Measurements from ENCODE around the gene OTOGL.

The OTOGL gene

DNA sequence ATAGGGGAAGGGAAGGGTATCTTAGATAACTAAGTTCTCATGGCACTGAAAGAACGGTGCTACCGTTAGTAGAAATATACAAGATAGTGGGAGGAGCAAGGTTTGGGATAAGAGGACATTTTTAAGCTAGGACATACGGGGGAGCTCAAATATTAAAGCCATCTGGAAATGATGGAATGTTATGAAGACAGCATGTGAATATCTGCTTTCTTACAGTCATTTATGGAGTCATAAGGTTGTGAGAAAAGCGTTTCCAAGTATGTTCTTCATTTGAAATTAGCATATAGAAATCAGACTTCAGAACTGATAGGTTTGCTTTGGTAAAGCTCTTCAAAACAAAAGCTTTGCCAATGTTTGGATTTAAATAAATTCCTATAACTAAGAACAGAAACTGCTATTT is 62.3 kb downstream of the OTOGL start:
- Histone ChIP-seq H3K4me3 (replicated peaks; ENCODE audit: insufficient read depth, low read length) (no peak overlapping the region), H3K27ac (replicated peaks) (no peak overlapping the region), H3K27me3 (ENCODE audit: insufficient read depth, poor library complexity, severe bottlenecking) (no peaks in the 10 kb centered on the region)
- no peak for TF ChIP-seq SPI1 (IDR thresholded peaks at IDR 0.05; ENCODE audit: borderline replicate concordance, low read depth)
- TF ChIP-seq, protein P1, sequence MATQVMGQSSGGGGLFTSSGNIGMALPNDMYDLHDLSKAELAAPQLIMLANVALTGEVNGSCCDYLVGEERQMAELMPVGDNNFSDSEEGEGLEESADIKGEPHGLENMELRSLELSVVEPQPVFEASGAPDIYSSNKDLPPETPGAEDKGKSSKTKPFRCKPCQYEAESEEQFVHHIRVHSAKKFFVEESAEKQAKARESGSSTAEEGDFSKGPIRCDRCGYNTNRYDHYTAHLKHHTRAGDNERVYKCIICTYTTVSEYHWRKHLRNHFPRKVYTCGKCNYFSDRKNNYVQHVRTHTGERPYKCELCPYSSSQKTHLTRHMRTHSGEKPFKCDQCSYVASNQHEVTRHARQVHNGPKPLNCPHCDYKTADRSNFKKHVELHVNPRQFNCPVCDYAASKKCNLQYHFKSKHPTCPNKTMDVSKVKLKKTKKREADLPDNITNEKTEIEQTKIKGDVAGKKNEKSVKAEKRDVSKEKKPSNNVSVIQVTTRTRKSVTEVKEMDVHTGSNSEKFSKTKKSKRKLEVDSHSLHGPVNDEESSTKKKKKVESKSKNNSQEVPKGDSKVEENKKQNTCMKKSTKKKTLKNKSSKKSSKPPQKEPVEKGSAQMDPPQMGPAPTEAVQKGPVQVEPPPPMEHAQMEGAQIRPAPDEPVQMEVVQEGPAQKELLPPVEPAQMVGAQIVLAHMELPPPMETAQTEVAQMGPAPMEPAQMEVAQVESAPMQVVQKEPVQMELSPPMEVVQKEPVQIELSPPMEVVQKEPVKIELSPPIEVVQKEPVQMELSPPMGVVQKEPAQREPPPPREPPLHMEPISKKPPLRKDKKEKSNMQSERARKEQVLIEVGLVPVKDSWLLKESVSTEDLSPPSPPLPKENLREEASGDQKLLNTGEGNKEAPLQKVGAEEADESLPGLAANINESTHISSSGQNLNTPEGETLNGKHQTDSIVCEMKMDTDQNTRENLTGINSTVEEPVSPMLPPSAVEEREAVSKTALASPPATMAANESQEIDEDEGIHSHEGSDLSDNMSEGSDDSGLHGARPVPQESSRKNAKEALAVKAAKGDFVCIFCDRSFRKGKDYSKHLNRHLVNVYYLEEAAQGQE (IDR thresholded peaks at IDR 0.05; ENCODE audit: insufficient replicate concordance, low read depth), result no peak
- TF ChIP-seq, protein P2, sequence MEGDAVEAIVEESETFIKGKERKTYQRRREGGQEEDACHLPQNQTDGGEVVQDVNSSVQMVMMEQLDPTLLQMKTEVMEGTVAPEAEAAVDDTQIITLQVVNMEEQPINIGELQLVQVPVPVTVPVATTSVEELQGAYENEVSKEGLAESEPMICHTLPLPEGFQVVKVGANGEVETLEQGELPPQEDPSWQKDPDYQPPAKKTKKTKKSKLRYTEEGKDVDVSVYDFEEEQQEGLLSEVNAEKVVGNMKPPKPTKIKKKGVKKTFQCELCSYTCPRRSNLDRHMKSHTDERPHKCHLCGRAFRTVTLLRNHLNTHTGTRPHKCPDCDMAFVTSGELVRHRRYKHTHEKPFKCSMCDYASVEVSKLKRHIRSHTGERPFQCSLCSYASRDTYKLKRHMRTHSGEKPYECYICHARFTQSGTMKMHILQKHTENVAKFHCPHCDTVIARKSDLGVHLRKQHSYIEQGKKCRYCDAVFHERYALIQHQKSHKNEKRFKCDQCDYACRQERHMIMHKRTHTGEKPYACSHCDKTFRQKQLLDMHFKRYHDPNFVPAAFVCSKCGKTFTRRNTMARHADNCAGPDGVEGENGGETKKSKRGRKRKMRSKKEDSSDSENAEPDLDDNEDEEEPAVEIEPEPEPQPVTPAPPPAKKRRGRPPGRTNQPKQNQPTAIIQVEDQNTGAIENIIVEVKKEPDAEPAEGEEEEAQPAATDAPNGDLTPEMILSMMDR (IDR thresholded peaks at IDR 0.05; ENCODE audit: insufficient read depth, low read length), result no peak
- no peak for TF ChIP-seq POLR2AphosphoS5 (IDR thresholded peaks at IDR 0.05; ENCODE audit: low read depth)
- TF ChIP-seq GABPA (IDR thresholded peaks at IDR 0.05; ENCODE audit: low read depth), result no peak
- no peak for DNase-seq (ENCODE audit: low read depth in 1 of 2, low spot score in 1 of 2)

DNA sequence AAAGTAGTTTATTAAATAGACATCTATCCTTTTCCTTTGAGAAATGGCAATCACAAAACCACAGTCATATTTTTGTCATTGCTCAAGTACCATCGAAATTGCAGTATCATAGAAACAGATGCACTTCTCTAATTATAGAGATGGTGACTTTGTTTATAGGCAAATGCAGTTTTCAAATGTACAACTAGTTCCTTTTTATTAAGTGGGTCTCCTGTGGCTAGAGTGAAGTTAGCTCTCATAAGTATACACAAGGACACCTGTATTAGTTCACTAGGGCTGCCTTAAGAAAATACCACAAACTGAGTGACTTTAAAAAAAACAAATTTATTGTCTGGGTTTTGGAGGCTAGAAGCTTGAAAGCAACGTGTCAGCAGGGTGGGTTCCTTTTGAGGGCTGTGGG is 62.8 kb downstream of the OTOGL start:
- Histone ChIP-seq H3K4me3 (replicated peaks; ENCODE audit: insufficient read depth, low read length) (no peak overlapping the region), H3K27me3 (ENCODE audit: insufficient read depth, poor library complexity, severe bottlenecking) (no peaks in the 10 kb centered on the region), H3K27ac (replicated peaks) (no peak overlapping the region)
- TF ChIP-seq GABPA (IDR thresholded peaks at IDR 0.05; ENCODE audit: low read depth) (no peak), SPI1 (IDR thresholded peaks at IDR 0.05; ENCODE audit: borderline replicate concordance, low read depth) (no peak), POLR2AphosphoS5 (IDR thresholded peaks at IDR 0.05; ENCODE audit: low read depth) (no peak)
- TF ChIP-seq, protein P1 (IDR thresholded peaks at IDR 0.05; ENCODE audit: insufficient replicate concordance, low read depth), result no peak
- TF ChIP-seq, protein P2 (IDR thresholded peaks at IDR 0.05; ENCODE audit: insufficient read depth, low read length), result no peak
- DNase-seq (ENCODE audit: low read depth in 1 of 2, low spot score in 1 of 2), result no peak

DNA sequence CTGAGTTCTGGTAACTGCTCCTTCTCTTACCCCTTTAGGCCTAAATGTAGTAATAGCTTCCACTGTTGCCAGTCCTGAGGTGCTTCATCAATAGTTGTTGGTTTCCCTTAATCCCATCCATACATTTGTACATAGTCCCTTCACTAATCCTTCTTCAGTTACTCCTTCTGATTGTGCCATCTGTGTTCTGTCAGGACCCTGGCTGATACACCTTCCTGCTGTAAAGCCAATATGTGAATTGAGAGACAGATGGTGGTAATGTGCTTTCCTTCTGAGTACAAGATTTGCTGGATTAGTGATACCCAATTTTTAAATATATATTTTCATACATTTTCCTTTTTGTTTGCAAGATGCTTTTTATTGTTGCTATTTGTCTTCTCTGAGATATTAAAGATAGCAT is 66.4 kb downstream of the OTOGL start:
- no peak for DNase-seq (ENCODE audit: low read depth in 1 of 2, low spot score in 1 of 2)
- TF ChIP-seq GABPA (IDR thresholded peaks at IDR 0.05; ENCODE audit: low read depth) (no peak), SPI1 (IDR thresholded peaks at IDR 0.05; ENCODE audit: borderline replicate concordance, low read depth) (no peak), POLR2AphosphoS5 (IDR thresholded peaks at IDR 0.05; ENCODE audit: low read depth) (no peak)
- TF ChIP-seq, protein P2 (IDR thresholded peaks at IDR 0.05; ENCODE audit: insufficient read depth, low read length), result no peak
- TF ChIP-seq, protein P1 (IDR thresholded peaks at IDR 0.05; ENCODE audit: insufficient replicate concordance, low read depth), result no peak
- no peak overlapping the region for H3K4me3 ChIP-seq (replicated peaks; ENCODE audit: insufficient read depth, low read length)
- no peak overlapping the region for H3K27ac ChIP-seq (replicated peaks)
- H3K27me3 ChIP-seq (ENCODE audit: insufficient read depth, poor library complexity, severe bottlenecking), result no peaks in the 10 kb centered on the region
